A549 (cell line): ENCODE data around the gene ZFPM1. TPM values are rescaled to one million over a fixed set of nuclear protein-coding genes. Genes with fewer than 3 reads are reported as not detected.

Experiments
- ATAC-seq, 2 experiments: fragments of 200-7000 bp in 1 of 2; fragments of >200 bp in 1 of 2; cut with Nextera tagmentation in 1 of 2; cut with Tn5 transposase in 1 of 2; 3 replicates each; pipeline versions ENCODE4 v1.8.0 to v1.9.1; 2018 to 2020; ENCODE audit warnings: mild to moderate bottlenecking in 1 of 2, moderate library complexity in 1 of 2
- CTCF ChIA-PET: fragments of 300-600 bp; sonication (Branson Sonifier 250); formaldehyde crosslinking; extraction: SDS; loops from one replicate; lab custom pipeline; 2021; ENCODE audit warnings: antibody characterized with exemption, inconsistent platforms; lab: Yijun Ruan, JAX
- POLR2A ChIA-PET: fragments of 350-600 bp; formaldehyde crosslinking; extraction: SDS; loops from one replicate; lab custom pipeline; 2021; ENCODE audit warnings: antibody characterized with exemption, inconsistent platforms; lab: Yijun Ruan, JAX
- DNase-seq, 2 experiments: peaks; one replicate each; pipeline versions ENCODE4 v3.0.0 to v3.0.0-alpha.2; 2011 to 2016; ENCODE audit warnings: low read depth in 1 of 2, low spot score in 1 of 2
- FAIRE-seq: peaks from 2 replicates; lab custom pipeline; 2011; peaks lifted over from hg19 to GRCh38; lab: Jason Lieb, UNC
- H3K27ac ChIP-seq, 2 experiments: fragments of >200 bp; sonication (Bioruptor Twin); formaldehyde crosslinking; 3 replicates each; pipeline ENCODE4 v1.5.1; 2016 to 2017
- H3K4me1 ChIP-seq: fragments of >200 bp; sonication (Bioruptor Twin); formaldehyde crosslinking; 3 replicates; pipeline ENCODE4 v1.6.1; 2016
- H3K4me2 ChIP-seq: fragments of >200 bp; sonication (Bioruptor Twin); formaldehyde crosslinking; 3 replicates; pipeline ENCODE4 v1.6.1; 2016
- H3K4me3 ChIP-seq: fragments of >200 bp; sonication (Bioruptor Twin); formaldehyde crosslinking; 3 replicates; pipeline ENCODE4 v1.5.1; 2016
- H3K9me3 ChIP-seq: fragments of >200 bp; sonication (Bioruptor Twin); formaldehyde crosslinking; 3 replicates; pipeline ENCODE4 v1.6.1; 2016
- BHLHE40 ChIP-seq: IDR thresholded peaks from 2 replicates; pipeline ENCODE4 v1.6.1; 2012; ENCODE audit warnings: low read depth, low read length, inconsistent platforms
- CBX2 ChIP-seq: fragments of 200-600 bp; sonication (generic); IDR thresholded peaks from 2 replicates; pipeline ENCODE4 v1.6.1; 2016; ENCODE audit warnings: low read depth, mild to moderate bottlenecking, borderline replicate concordance
- CBX8 ChIP-seq: fragments of 200-600 bp; sonication (generic); IDR thresholded peaks from 2 replicates; pipeline ENCODE4 v1.6.1; 2016
- E2F6 ChIP-seq: IDR thresholded peaks from 2 replicates; pipeline ENCODE4 v1.6.1; 2012; ENCODE audit warnings: low read depth, borderline replicate concordance
- EHF ChIP-seq: fragments of 250-450 bp; sonication (Bioruptor Pico); IDR thresholded peaks from 2 replicates; pipeline ENCODE4 v1.5.0; 2020; ENCODE audit warnings: mild to moderate bottlenecking
- ELK1 ChIP-seq: fragments of 150-350 bp; IDR thresholded peaks from 2 replicates; pipeline ENCODE4 v1.6.1; 2014; ENCODE audit warnings: low read depth, mild to moderate bottlenecking, low read length
- EP300 ChIP-seq, 2 experiments: fragments of >200 bp; sonication (Bioruptor Twin); formaldehyde crosslinking; IDR thresholded peaks; 2 replicates in 1 of 2; 3 replicates in 1 of 2; pipeline ENCODE4 v1.6.1; 2016 to 2017
- ESRRA ChIP-seq: fragments of 150-350 bp; IDR thresholded peaks from 2 replicates; pipeline ENCODE4 v1.6.1; 2014; ENCODE audit warnings: mild to moderate bottlenecking, low read length, borderline replicate concordance
- HDAC2 ChIP-seq: fragments of 200-600 bp; sonication (generic); IDR thresholded peaks from 2 replicates; pipeline ENCODE4 v1.6.1; 2016
- JUN ChIP-seq, 2 experiments: fragments of >200 bp; sonication (Bioruptor Twin); formaldehyde crosslinking; IDR thresholded peaks; 2 replicates in 1 of 2; 3 replicates in 1 of 2; pipeline ENCODE4 v1.6.1; 2016 to 2017
- KDM1A ChIP-seq: fragments of 200-600 bp; sonication (generic); IDR thresholded peaks from 2 replicates; pipeline ENCODE4 v1.6.1; 2016; ENCODE audit warnings: low read depth, mild to moderate bottlenecking
- MYC ChIP-seq: IDR thresholded peaks from 2 replicates; pipeline ENCODE4 v1.6.1; 2012; ENCODE audit warnings: mild to moderate bottlenecking, inconsistent platforms, low read length, improper control_type of control experiment, borderline replicate concordance
- NR3C1 ChIP-seq: fragments of >200 bp; sonication (Bioruptor Twin); formaldehyde crosslinking; IDR thresholded peaks from 3 replicates; pipeline ENCODE4 v1.6.1; 2017
- REST ChIP-seq: fragments of 200-600 bp; sonication (generic); IDR thresholded peaks from 2 replicates; pipeline ENCODE4 v1.6.1; 2016; ENCODE audit warnings: antibody characterized with exemption, mild to moderate bottlenecking, moderate library complexity
- TFCP2L1 ChIP-seq: fragments of 250-450 bp; sonication (Bioruptor Pico); IDR thresholded peaks from 2 replicates; pipeline ENCODE4 v1.5.0; 2021; ENCODE audit warnings: mild to moderate bottlenecking
- TP53 ChIP-seq: fragments of 250-450 bp; sonication (Bioruptor Pico); IDR thresholded peaks from 2 replicates; pipeline ENCODE4 v1.5.0; 2021; ENCODE audit warnings: mild to moderate bottlenecking, moderate library complexity
- ZNF302 ChIP-seq: fragments of 250-450 bp; sonication (Bioruptor Pico); IDR thresholded peaks from 2 replicates; pipeline ENCODE4 v1.9.0; 2021; ENCODE audit warnings: inconsistent platforms, mild to moderate bottlenecking, moderate library complexity
- WGBS: methylation state at CpG from one replicate; pipeline ENCODE4 v1.1.6; 2017; ENCODE audit errors: missing lambda C conversion rate; 5-methylcytosine and 5-hydroxymethylcytosine counted together
- polyA plus RNA-seq, 4 experiments: library from polyadenylated mRNA; depleted of rRNA in 3 of 4; stranded (reverse); fragments of >200 nt; fragmentation: RNase III in 1 of 4; extraction: RNeasy Plus Mini Kit Qiagen cat#74134 plus additional on column Dnase treatment in 1 of 4; gene quantifications; 2 replicates in 3 of 4; 3 replicates in 1 of 4; pipeline ENCODE4 v1.2.3, GENCODE V29; 2011 to 2017
- TF ChIP-seq, protein P1 (sequence below): IDR thresholded peaks from 2 replicates; pipeline ENCODE4 v1.6.1; 2012

The ZFPM1 gene
- polyA plus RNA-seq, 2 of the 4 experiments (the other 2 are of a cell fraction): 0.36 to 2.5 TPM

DNA sequence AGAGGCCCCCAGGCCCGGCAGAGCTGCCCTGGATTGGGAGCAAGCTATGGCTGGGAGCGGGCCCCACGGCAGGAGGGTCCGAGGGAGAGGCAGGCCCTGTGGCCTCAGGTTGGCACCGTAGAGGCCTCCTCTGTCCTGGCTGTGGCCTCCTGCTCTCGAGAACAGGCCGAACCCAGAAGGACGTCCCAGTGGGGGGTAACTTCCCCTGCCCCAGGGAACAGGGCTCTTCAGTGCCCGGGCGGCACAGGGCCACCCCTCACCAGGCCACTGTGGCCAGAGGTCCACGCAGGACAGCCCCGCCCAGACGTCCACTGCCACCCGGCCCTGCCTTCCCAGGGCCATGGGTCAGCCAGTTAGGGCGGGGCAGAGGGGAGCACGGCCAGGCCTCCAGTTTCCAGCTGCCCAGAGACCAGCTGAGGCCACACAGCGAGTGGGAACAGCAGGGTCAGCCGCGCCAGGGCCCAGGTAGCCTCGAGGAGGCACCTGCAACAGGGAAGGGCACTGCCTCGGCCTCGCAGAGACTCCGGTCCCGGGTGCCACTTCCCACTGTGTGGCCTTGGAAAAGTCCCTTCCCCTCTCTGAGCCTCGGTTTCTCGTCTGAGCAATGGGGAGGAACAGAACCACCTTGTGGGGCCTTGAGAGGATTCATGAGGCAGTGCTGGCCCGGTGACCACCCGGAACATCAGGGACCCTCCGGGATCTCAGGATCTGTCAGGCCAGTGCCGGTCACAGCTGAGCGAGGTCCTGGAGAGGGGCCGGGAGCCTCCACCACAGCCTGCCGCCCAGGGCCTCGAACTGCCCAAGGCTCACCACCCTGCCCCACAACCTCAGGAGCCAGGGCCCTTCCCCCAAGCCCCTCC, 38.3 kb upstream of the ZFPM1 start:
- Histone ChIP-seq H3K4me2 (no peak overlapping the region), H3K4me3 (no peak overlapping the region), H3K9me3 (no peaks in the 10 kb centered on the region), H3K27ac (peak overlapping the region in 1 of 2 experiments; percentile 45; a peak in 2 of 6 replicates), H3K4me1 (no peaks in the 10 kb centered on the region)
- WGBS: 97% methylated on average over 17 of the region's 34 CpGs
- FAIRE-seq: no peak
- DNase-seq: no peak
- ChIA-PET POLR2A (no interaction called here), CTCF (interaction anchor here (0.7 kb wide), 1 partner anchor 9 kb away, joined by 3 read pairs; no protein-coding TSS in a partner anchor)
- TF ChIP-seq ZNF302 (CRISPR knock-in tag) (no peak), REST (no peak), TFCP2L1 (CRISPR knock-in tag) (no peak), EHF (CRISPR knock-in tag) (no peak), BHLHE40 (no peak), JUN (IDR thresholded peaks at IDR 0.05) (no peak), E2F6 (no peak), TP53 (no peak), EP300 (IDR thresholded peaks at IDR 0.05) (no peak), ESRRA (no peak)
- TF ChIP-seq, protein P1, sequence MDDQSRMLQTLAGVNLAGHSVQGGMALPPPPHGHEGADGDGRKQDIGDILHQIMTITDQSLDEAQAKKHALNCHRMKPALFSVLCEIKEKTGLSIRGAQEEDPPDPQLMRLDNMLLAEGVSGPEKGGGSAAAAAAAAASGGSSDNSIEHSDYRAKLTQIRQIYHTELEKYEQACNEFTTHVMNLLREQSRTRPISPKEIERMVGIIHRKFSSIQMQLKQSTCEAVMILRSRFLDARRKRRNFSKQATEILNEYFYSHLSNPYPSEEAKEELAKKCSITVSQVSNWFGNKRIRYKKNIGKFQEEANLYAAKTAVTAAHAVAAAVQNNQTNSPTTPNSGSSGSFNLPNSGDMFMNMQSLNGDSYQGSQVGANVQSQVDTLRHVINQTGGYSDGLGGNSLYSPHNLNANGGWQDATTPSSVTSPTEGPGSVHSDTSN: no peak
- no peak for ATAC-seq

DNA sequence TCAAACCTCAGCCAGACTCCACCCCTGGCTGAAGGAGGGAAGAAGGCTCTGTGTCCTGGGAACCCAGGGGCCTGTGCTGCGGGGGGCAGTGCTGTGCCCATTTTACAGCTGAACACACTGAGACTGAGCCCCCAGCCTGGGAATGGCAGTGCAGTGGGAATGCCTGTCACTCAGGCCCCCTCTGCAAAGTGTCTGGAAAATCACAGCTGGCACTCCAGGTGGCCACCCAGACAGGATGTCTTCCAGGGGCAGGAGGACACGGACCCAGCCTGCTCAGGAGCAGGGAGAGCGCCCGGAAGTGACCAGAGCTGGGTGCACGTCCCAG, 37.7 kb upstream of the ZFPM1 start:
- TF ChIP-seq BHLHE40 (no peak), ELK1 (no peak), KDM1A (no peak), TFCP2L1 (CRISPR knock-in tag) (no peak), TP53 (no peak), CBX8 (no peak), MYC (no peak), HDAC2 (no peak), EHF (CRISPR knock-in tag) (no peak), CBX2 (no peak), NR3C1 (no peak)
- ChIA-PET POLR2A (no interaction called here), CTCF (interaction anchor here (0.9 kb wide), 1 partner anchor 22 kb away, joined by 3 read pairs; no protein-coding TSS in a partner anchor)
- 91% methylated on average over 4 of the region's 5 CpGs for WGBS
- no peak overlapping the region for H3K4me3 ChIP-seq
- H3K4me1 ChIP-seq: no peaks in the 10 kb centered on the region
- H3K27ac ChIP-seq: no peak overlapping the region
- no peak overlapping the region for H3K4me2 ChIP-seq
- DNase-seq: no peak
- H3K9me3 ChIP-seq: no peaks in the 10 kb centered on the region
- ATAC-seq: no peak
- no peak for FAIRE-seq
